Mammary epithelial cell (primary cell): ENCODE data around the gene SRRM4.

ENCODE experiments used
- CTCF ChIP-seq, 2 donors: IDR thresholded peaks in 1 of 2; conservative IDR thresholded peaks in 1 of 2; 2 replicates each; pipeline ENCODE4 v1.5.1; 2011 to 2012; ENCODE audit warnings: inconsistent platforms in 2 of 2, low read length in 2 of 2, mild to moderate bottlenecking in 2 of 2, control low read depth in 1 of 2, low read depth in 1 of 2; ENCODE audit not compliant: insufficient read depth in 1 of 2; ENCODE audit errors: extremely low read depth in 1 of 2
- EZH2 ChIP-seq: IDR thresholded peaks from 2 replicates; pipeline ENCODE4 v1.6.1; 2012; ENCODE audit warnings: low read length, inconsistent platforms, borderline replicate concordance

GRCh38 chr12:119005913-119006312, 24.6 kb downstream of the SRRM4 start:
- TF ChIP-seq CTCF (conservative IDR thresholded peaks at IDR 0.05 in 1 of 2, IDR thresholded peaks at IDR 0.05 in 1 of 2; ENCODE audit: extremely low read depth in 1 of 2, insufficient read depth in 1 of 2, low read depth in 1 of 2, low read length in 2 of 2), result no peak
- no peak for TF ChIP-seq EZH2
